ELR (cell line): ENCODE data around the gene G6PC2.

Source experiments
- DNase-seq: peaks from one replicate; pipeline ENCODE4 v3.0.0-alpha.2; 2015; ENCODE audit warnings: low read depth

The G6PC2 gene

DNA sequence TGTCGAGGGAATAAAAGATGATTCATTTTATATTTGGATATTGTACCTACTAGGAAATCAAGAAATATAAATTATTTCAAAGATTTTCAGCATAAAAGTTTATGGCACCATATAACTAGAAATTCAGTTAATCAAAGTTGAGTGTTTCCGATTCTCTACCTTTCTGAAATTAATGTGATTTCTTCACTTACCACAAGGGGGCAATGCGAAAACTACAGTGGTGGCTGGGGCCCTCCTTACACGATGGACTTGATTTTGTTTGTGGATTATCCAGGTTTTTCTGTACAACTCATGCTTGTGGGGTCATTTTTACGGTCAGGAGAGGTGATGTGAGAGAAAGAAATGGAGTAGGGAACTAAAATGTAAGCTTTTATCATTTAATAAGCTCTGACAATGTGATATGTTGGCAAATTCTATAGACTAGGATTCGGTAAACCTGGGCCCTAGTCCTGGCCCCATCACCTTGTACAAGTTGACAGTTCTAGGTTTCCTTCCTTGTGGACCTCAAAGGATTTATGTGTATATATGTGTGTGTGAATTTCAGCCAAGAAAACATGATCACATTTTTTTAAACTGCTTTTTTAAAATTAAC, 47.6 kb downstream of the G6PC2 start:
- DNase-seq, result peak; percentile 55

DNA sequence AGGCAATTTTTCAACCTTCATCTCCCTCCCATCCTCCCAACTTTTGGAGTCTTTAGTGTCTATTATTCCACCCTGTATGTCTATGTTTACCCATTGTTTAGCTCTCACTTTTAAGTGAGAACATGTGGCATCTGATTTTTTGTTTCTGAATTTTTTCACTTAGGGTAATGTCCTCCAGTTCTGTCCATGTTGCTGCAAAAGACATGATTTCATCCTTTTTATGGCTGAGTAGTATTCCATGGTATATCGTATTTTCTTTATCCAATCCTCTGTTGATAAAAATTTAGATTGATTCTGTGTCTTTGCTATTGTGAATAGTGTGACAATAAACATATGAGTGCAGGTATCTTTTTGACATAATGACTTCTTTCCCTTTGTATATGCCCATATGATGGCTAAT, 48.2 kb downstream of the G6PC2 start:
- DNase-seq, result no peak

DNA sequence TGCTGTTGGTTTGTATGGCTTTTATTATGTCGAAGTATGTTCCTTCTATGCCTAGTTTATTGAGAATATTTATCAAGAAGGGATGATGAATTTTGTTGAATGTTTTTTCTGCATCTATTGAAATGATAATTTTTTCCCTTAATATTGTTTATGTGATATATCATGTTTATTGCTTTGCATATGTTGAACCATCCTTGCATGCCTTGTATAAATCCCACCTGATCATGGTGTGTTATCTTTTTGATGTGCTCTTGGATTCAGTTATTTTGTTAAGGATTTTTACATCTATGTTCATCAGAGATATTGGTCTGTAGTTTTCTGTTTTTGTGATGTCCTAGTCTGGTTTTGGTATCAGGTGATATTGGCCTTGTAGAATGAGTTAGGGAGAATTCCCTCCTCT, 50.8 kb downstream of the G6PC2 start:
- no peak for DNase-seq

DNA sequence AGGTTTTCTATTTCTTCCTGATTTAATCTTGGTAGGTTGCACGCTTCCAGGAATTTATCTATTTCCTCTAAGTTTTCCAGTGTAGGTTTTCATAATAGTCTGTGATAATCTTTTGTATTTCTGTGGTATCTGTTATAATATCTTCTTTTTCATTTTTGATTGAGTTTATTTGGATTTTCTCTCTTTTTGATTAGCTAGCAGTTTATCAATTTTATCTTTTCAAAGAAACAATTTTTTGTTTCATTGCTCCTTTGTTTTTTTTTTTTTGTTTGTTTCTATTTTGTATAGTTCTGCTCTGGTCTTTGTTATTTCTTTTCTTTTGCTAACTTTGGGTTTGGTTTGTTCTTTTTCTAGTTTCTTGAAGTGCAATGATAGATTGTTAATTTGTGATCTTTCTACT, 51.3 kb downstream of the G6PC2 start:
- DNase-seq, result no peak

DNA sequence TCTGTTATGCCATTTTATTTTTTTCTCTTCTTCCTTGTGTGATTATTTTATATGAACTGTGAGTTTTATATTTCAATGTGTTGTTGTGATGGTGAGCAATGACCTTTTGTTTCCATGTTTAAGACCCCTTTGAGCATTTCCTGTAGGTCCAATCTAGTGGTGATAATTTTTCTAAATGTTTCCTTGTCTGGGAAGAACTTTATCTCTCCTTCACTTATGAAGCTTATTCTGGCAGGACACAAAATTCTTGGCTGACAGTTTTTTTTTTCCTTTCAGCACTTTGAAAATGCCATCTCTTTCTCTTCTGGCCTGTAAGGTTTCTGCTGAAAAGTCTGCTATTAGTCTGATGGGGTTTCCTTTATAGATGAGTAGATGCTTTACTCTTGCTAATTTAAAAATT, 53.2 kb downstream of the G6PC2 start:
- DNase-seq, result no peak

DNA sequence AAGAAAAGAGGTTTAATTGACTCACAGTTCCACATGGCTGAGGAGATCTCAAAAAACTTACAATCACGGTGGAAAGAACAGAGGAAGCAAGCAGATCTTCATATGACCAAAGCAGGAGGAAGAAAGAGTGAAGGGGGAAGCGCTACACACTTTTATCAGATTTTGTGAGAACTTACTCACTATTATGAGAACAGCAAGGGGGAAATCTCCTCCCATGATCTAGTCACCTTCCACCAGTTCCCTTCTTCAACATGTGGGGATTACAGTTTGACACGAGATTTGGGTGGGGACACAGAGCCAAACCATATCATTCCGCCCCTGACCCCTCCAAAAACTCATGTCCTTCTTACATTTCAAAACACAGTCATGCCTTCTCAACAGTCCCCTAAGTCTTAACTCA, 54.2 kb downstream of the G6PC2 start:
- DNase-seq, result no peak

- DNase-seq, result peak; percentile 19
Measured at GRCh38 chr2:168956392-168956791, 55.3 kb downstream of the G6PC2 start.
